GF-D8 (cell line): ENCODE measurements around the gene KHDC4.
"Not testable (repeated sequence)": the region's sequence is repeated elsewhere in the genome, so short reads cannot be mapped to it uniquely, and the experiment has no call there.

Experiments used
- DNase-seq: peaks from one replicate; lab custom pipeline; 2025; lab: John Stamatoyannopoulos, UW

KHDC4 gene

GRCh38 chr1:155900161-155900560 is 34.1 kb downstream of the KHDC4 start:
- no peak for DNase-seq

DNA sequence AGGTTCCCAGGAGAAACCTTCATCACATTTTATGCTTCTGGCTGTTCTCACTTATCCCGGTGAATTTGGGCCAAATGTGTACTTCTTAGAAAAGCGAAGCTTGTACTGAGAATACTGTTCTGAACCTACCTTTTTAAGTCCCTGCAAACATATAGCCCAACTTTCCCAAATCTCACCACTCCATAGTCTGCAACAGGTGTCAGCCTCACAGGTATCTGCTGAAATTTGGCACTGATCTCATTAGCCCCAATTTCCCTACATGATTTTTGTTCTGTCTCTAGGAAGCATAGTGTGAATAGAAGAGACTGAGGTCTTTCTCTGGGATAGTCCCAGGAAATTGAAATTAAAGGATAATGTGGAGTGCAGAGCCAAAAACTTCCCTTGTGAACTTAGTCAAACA is 34.5 kb downstream of the KHDC4 start:
- no peak for DNase-seq

DNA sequence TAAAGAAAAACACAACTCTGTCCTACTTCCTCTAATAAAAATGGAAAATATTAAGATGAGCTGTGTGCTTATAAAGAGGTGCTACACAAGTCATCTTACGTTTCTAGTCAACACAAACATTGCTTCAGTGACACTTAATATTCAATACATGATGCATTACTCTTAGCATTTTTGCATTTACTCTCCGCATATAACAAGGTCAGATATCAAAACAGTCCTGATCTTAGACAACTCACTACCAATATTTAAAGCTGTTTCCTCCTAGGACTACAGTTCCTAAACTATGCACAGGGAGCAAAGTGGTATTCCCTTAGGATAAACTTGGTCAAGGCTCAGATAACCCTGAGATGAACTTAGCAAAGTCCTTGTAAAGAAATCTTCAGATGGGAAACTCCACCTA is 35.3 kb downstream of the KHDC4 start:
- no peak for DNase-seq

GRCh38 chr1:155897746-155898145 is 36.5 kb downstream of the KHDC4 start:
- no peak for DNase-seq

DNA sequence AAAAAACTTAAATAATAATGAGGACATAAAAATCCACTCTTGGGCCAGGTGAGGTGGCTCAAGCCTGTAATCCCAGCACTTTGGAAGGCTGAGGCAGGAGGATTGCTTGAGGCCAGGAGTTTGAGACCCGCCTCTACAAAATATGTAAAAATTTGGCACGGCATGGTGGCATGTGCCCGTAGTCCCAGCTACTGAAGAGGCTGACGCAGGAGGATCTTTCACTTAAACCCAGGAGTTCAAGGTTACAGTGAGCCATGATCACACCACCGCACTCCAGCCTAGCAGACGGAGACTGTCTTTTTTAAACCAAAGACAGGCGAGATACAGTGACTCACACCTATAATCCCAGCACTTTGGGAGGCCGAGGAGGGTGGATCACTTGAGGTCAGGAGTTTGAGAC is 37.7 kb downstream of the KHDC4 start:
- DNase-seq, result not testable (repeated sequence)

- not testable (repeated sequence) for DNase-seq
Measured at GRCh38 chr1:155895617-155896016, 38.6 kb downstream of the KHDC4 start.

DNA sequence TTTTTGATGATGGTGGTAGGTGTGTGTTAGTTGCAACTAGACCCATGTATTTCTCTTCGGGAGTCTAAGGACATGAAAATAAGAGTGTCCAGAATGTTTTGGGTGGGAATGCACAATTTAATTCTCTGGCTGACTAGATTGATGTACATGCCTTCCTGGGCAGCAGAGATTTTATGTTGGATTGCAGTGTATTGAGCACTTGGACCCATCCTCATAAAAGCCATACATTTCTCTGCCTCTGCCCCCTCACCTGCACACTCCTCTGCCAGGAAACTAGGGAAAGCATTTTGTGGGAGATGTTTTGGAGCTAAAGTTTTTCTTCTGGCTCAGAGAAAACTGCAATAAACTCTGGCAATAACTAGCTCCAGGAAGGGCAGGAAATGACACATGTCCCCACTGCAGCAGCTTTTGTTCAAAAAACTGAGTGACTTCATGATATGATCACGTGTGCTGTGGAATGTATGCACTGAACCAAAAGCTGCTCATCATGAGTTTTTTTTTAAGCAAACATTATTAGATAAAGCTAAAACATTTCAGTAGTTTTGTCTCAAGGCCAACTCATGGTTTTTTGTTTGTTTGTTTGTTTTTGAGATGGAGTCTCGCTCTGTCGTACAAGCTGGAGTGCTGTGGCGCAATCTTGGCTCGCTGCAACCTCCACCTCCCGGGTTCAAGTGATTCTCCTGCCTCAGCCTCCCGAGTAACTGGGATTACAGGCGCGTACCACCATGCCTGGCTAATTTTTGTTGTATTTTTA is 40.6 kb downstream of the KHDC4 start:
- DNase-seq, result no peak

DNA sequence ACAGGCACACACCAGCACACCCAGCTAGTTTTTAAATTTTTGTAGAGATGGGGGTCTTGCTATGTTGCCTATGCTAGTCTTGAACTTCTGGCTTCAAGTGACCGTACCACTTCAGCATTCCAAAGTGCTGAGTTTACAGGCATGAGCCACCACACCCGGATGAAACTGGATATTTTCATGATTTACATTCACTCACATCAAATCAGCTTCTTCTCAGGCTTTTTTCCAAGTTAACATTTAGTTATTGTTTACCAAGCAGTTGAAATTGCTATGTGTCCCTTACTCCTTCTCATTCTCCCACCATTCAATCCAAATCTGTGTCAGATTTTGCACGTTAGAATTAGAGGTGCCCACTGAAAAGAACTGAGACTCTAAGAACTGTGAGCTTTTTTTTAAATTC is 41.4 kb downstream of the KHDC4 start:
- no peak for DNase-seq

DNA sequence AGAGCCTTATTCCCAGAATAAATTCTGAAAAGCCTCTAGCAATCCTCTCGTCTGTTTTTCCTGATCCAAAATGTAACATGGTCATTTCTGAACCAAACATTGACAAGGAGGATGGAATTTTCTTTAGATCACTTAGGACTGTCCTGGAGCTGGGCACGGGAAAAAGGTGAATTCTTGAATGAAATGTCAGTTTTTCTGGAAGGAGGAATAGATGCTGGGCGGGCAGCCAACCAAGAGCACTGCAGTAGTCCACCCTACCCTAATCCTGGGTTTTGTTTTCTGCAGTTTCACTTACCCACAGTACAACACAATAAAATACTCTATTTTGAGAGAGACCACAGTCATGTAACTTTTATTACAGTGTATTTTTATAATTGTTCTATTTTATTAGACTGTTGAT is 44.0 kb downstream of the KHDC4 start:
- no peak for DNase-seq

GRCh38 chr1:155889566-155889965 is 44.6 kb downstream of the KHDC4 start:
- no peak for DNase-seq

- no peak for DNase-seq
Measured at GRCh38 chr1:155888481-155888880, 45.7 kb downstream of the KHDC4 start.

DNA sequence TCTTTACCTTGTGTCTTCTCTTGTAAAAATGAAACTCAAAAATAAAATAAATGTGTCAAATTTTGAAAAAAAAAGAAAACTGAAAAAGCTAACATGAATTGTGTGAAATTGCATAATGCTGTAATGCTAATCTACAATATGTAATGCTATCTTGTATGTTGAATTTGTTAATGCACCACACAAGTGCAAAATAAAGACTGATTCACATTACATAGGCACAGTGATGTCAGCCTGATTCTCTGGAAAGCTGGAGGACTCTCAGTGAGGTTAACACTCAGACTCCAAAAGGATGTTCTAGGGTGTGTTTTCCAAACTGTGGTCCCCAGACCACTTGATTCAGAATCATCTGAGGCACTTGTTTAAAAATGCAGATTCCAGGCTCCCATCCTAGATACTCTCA is 49.2 kb downstream of the KHDC4 start:
- no peak for DNase-seq

GRCh38 chr1:155884031-155884960 is 49.9 kb downstream of the KHDC4 start:
- DNase-seq, result no peak

GRCh38 chr1:155882766-155883165 is 51.4 kb downstream of the KHDC4 start:
- no peak for DNase-seq

DNA sequence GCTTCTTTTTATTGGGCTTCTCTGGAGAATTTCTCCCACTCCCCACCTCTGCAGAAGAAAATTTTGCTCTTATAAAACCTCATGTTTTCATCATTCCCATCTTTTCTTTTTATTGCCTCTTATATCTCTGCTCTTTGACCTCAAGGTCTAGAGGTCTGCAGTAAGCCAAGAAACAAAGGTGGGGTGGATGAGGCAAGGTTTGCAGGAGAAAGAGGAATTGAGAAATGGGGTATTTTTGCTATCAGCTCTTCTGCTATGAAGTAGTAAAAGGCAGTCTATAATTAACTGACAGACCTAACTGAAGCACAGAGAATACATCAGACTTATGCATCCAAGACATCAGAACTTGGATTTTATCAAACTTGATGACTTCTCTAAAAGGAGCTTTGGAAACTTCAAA is 52.0 kb downstream of the KHDC4 start:
- no peak for DNase-seq

GRCh38 chr1:155880950-155881349 is 53.3 kb downstream of the KHDC4 start:
- DNase-seq, result no peak

DNA sequence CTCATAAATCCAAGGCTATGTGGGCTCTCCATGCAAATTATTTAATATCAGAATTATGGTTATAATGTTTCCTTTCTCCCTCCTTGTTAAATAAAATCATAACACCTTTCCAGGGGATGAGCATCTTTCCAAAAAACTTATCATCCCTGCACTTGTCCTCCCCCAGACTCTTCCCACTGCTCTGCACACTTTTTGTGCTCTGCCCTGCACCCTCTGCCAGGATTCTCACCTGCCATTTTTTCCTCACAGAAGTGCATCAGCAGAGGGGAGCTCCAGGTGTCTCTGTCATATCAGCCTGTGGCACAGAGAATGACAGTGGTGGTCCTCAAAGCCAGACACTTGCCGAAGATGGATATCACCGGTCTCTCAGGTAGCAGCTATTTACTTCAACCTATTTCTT is 54.0 kb downstream of the KHDC4 start:
- no peak for DNase-seq

DNA sequence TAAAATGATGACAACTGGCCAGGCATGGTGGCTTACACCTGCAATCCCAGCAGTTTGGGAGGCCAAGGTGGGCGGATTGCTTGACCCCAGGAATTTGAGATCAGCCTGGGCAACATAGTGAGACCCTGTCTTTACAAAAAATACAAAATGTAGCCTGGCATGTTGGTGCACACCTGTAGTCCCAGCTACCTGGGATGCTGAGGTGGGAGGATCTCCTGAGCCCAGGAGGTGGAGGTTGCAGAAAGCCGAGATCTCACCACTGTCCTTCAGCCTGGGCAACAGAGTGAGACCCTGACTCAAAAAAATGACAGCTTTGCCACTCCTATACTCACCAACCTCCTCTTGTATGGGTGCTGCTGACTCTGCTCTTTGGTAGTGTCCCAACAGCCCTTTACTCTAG is 56.3 kb downstream of the KHDC4 start:
- no peak for DNase-seq

DNA sequence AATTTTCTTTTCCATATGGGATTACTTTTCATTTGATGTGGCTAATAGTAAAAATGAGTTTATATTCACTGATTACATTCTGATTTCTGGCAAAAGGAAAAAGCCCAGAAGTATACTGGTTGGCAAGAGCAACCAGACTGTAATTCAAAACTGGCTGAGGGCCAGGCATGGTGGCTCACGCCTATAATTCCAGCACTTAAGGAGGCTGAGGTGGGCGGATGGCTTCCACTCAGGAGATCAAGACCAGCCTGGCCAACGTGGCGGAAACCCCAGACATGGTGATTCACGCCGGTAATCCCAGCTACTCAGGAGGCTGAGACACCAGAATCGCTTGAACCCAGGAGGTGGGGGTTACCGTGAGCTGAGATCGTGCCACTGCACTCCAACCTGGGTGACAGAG is 60.4 kb downstream of the KHDC4 start:
- no peak for DNase-seq

- no peak for DNase-seq
Measured at GRCh38 chr1:155872527-155872926, 61.7 kb downstream of the KHDC4 start.

DNA sequence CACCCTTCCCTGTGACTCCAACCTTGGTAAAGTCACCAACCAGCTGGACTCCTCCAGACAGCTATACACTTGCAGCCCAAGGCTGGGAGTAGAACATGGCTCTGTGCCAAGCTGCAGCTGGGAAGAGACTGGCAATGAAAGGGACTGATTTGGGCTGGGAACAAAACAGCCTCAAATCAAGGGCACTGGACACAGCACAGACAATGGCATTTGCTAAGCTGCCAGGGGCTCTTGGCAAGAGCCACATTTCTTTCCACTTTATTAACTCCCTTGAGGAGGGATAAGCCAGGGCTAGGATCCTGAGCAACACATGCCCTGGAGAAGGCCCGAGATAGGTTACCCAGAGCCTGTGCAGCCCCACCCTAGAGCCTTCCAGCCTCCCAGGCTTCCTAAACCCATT is 62.8 kb downstream of the KHDC4 start:
- no peak for DNase-seq

GRCh38 chr1:155867766-155868165 is 66.4 kb downstream of the KHDC4 start:
- DNase-seq, result no peak

DNA sequence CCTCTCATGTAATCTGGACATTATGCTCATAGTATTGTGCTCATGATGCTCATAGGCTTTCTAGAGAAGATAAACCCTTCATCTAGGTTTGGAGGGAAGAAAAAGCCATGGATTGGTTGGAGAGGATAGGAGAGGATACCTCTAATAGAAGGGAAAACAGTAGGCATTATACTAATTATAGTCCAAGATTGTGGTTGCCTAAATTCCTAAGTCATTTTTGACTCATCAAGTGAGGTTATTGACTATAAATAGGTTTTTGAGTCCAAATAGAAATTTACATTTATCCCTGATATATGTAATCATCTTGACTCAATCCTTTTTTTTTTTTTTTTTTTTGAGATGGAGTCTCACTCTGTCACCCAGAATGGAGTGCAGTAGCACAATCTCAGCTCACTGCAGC is 69.8 kb downstream of the KHDC4 start:
- DNase-seq, result no peak
